ENCODE measurements around the gene MEIOSIN.

MEIOSIN gene

DNA sequence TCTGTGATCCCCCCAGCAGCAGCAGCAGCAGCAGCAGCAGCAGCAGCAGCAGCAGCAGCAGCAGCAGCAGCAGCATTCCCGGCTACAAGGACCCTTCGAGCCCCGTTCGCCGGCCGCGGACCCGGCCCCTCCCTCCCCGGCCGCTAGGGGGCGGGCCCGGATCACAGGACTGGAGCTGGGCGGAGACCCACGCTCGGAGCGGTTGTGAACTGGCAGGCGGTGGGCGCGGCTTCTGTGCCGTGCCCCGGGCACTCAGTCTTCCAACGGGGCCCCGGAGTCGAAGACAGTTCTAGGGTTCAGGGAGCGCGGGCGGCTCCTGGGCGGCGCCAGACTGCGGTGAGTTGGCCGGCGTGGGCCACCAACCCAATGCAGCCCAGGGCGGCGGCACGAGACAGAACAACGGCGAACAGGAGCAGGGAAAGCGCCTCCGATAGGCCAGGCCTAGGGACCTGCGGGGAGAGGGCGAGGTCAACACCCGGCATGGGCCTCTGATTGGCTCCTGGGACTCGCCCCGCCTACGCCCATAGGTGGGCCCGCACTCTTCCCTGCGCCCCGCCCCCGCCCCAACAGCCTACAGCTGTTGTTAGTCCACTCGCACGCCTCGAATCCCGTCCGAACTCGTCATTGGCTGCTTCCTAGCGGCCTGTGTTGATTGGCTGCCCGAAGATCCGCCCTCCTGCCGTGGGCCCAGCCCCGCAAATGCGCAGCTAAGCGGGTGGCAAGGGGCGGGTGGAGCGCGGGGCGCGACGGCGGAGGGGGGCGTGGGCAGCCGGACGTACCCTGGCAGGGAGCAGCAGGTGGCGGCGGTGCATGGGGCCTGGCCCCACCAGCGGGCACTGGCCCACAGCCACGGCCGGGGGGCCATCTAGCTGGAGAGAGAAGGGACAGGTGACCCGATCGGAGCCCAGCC, 37.2 kb downstream of the MEIOSIN start (continued):
- TF ChIP-seq, protein P1, sequence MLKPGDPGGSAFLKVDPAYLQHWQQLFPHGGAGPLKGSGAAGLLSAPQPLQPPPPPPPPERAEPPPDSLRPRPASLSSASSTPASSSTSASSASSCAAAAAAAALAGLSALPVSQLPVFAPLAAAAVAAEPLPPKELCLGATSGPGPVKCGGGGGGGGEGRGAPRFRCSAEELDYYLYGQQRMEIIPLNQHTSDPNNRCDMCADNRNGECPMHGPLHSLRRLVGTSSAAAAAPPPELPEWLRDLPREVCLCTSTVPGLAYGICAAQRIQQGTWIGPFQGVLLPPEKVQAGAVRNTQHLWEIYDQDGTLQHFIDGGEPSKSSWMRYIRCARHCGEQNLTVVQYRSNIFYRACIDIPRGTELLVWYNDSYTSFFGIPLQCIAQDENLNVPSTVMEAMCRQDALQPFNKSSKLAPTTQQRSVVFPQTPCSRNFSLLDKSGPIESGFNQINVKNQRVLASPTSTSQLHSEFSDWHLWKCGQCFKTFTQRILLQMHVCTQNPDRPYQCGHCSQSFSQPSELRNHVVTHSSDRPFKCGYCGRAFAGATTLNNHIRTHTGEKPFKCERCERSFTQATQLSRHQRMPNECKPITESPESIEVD (tag by site-specific recombination; IDR thresholded peaks at IDR 0.05): no peak
- TF ChIP-seq HOXC10 (CRISPR knock-in tag; IDR thresholded peaks at IDR 0.05) (no peak), GFI1B (tag by site-specific recombination; IDR thresholded peaks at IDR 0.05) (no peak), ZNF658 (tag by site-specific recombination; IDR thresholded peaks at IDR 0.05) (no peak), ZNF792 (tag by site-specific recombination; IDR thresholded peaks at IDR 0.05) (no peak), ZNF248 (tag by site-specific recombination; IDR thresholded peaks at IDR 0.05) (no peak), ZNF391 (tag by site-specific recombination; IDR thresholded peaks at IDR 0.05; ENCODE audit: borderline replicate concordance, low read depth) (no peak), ZNF221 (tag by site-specific recombination; IDR thresholded peaks at IDR 0.05; ENCODE audit: borderline replicate concordance) (no peak), ZNF10 (tag by site-specific recombination; IDR thresholded peaks at IDR 0.05) (no peak), ZFP41 (tag by site-specific recombination; IDR thresholded peaks at IDR 0.05; ENCODE audit: borderline replicate concordance) (no peak), ZBTB7A (tag by site-specific recombination; IDR thresholded peaks at IDR 0.05; ENCODE audit: low read depth) (no peak), ZNF600 (tag by site-specific recombination; IDR thresholded peaks at IDR 0.05) (peak; percentile 61), ZNF350 (tag by site-specific recombination; IDR thresholded peaks at IDR 0.05) (no peak), ZBTB1 (tag by site-specific recombination; IDR thresholded peaks at IDR 0.05) (no peak), ZNF510 (tag by site-specific recombination; IDR thresholded peaks at IDR 0.05; ENCODE audit: insufficient replicate concordance) (no peak), ZFP37 (tag by site-specific recombination; IDR thresholded peaks at IDR 0.05) (peak; percentile 45; the same call in 1 of the 2 replicates), ZNF132 (tag by site-specific recombination; IDR thresholded peaks at IDR 0.05; ENCODE audit: borderline replicate concordance) (no peak), ZFP3 (tag by site-specific recombination; IDR thresholded peaks at IDR 0.05; ENCODE audit: low read depth) (no peak), SP2 (tag by site-specific recombination; IDR thresholded peaks at IDR 0.05) (peak; percentile 98), ZNF530 (tag by site-specific recombination; IDR thresholded peaks at IDR 0.05; ENCODE audit: low read depth) (no peak), MYNN (tag by site-specific recombination; IDR thresholded peaks at IDR 0.05; ENCODE audit: borderline replicate concordance) (no peak)
- TF ChIP-seq, protein P2, sequence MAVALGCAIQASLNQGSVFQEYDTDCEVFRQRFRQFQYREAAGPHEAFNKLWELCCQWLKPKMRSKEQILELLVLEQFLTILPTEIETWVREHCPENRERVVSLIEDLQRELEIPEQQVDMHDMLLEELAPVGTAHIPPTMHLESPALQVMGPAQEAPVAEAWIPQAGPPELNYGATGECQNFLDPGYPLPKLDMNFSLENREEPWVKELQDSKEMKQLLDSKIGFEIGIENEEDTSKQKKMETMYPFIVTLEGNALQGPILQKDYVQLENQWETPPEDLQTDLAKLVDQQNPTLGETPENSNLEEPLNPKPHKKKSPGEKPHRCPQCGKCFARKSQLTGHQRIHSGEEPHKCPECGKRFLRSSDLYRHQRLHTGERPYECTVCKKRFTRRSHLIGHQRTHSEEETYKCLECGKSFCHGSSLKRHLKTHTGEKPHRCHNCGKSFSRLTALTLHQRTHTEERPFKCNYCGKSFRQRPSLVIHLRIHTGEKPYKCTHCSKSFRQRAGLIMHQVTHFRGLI (tag by site-specific recombination; IDR thresholded peaks at IDR 0.05): peak; percentile 39; the same call in 1 of the 2 replicates
- TF ChIP-seq, protein P3, sequence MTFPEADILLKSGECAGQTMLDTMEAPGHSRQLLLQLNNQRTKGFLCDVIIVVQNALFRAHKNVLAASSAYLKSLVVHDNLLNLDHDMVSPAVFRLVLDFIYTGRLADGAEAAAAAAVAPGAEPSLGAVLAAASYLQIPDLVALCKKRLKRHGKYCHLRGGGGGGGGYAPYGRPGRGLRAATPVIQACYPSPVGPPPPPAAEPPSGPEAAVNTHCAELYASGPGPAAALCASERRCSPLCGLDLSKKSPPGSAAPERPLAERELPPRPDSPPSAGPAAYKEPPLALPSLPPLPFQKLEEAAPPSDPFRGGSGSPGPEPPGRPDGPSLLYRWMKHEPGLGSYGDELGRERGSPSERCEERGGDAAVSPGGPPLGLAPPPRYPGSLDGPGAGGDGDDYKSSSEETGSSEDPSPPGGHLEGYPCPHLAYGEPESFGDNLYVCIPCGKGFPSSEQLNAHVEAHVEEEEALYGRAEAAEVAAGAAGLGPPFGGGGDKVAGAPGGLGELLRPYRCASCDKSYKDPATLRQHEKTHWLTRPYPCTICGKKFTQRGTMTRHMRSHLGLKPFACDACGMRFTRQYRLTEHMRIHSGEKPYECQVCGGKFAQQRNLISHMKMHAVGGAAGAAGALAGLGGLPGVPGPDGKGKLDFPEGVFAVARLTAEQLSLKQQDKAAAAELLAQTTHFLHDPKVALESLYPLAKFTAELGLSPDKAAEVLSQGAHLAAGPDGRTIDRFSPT (tag by site-specific recombination; IDR thresholded peaks at IDR 0.05): peak; percentile 80
- TF ChIP-seq, protein P4, sequence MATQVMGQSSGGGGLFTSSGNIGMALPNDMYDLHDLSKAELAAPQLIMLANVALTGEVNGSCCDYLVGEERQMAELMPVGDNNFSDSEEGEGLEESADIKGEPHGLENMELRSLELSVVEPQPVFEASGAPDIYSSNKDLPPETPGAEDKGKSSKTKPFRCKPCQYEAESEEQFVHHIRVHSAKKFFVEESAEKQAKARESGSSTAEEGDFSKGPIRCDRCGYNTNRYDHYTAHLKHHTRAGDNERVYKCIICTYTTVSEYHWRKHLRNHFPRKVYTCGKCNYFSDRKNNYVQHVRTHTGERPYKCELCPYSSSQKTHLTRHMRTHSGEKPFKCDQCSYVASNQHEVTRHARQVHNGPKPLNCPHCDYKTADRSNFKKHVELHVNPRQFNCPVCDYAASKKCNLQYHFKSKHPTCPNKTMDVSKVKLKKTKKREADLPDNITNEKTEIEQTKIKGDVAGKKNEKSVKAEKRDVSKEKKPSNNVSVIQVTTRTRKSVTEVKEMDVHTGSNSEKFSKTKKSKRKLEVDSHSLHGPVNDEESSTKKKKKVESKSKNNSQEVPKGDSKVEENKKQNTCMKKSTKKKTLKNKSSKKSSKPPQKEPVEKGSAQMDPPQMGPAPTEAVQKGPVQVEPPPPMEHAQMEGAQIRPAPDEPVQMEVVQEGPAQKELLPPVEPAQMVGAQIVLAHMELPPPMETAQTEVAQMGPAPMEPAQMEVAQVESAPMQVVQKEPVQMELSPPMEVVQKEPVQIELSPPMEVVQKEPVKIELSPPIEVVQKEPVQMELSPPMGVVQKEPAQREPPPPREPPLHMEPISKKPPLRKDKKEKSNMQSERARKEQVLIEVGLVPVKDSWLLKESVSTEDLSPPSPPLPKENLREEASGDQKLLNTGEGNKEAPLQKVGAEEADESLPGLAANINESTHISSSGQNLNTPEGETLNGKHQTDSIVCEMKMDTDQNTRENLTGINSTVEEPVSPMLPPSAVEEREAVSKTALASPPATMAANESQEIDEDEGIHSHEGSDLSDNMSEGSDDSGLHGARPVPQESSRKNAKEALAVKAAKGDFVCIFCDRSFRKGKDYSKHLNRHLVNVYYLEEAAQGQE (tag by site-specific recombination; IDR thresholded peaks at IDR 0.05): 0 out of 2 replicates have a peak, but pooled peaks have one; percentile 27
- TF ChIP-seq, protein P5, sequence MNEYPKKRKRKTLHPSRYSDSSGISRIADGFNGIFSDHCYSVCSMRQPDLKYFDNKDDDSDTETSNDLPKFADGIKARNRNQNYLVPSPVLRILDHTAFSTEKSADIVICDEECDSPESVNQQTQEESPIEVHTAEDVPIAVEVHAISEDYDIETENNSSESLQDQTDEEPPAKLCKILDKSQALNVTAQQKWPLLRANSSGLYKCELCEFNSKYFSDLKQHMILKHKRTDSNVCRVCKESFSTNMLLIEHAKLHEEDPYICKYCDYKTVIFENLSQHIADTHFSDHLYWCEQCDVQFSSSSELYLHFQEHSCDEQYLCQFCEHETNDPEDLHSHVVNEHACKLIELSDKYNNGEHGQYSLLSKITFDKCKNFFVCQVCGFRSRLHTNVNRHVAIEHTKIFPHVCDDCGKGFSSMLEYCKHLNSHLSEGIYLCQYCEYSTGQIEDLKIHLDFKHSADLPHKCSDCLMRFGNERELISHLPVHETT (tag by site-specific recombination; IDR thresholded peaks at IDR 0.05): no peak
- TF ChIP-seq, protein P6, sequence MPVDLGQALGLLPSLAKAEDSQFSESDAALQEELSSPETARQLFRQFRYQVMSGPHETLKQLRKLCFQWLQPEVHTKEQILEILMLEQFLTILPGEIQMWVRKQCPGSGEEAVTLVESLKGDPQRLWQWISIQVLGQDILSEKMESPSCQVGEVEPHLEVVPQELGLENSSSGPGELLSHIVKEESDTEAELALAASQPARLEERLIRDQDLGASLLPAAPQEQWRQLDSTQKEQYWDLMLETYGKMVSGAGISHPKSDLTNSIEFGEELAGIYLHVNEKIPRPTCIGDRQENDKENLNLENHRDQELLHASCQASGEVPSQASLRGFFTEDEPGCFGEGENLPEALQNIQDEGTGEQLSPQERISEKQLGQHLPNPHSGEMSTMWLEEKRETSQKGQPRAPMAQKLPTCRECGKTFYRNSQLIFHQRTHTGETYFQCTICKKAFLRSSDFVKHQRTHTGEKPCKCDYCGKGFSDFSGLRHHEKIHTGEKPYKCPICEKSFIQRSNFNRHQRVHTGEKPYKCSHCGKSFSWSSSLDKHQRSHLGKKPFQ (tag by site-specific recombination; IDR thresholded peaks at IDR 0.05): no peak
